SK-N-MC (cell line): ENCODE data around the gene SLC6A13.

ENCODE experiments used
- EZH2 ChIP-seq: fragments of 200-600 bp; sonication (generic); IDR thresholded peaks from one replicate; pipeline ENCODE4 v1.6.1; 2017; ENCODE audit warnings: antibody characterized with exemption
- FOXP2 ChIP-seq: optimal IDR thresholded peaks from 2 replicates; pipeline ENCODE3; 2011; ENCODE audit warnings: mild to moderate bottlenecking, moderate library complexity; ENCODE audit not compliant: insufficient read depth; ENCODE audit errors: extremely low read length, control extremely low read depth
- POLR2AphosphoS5 ChIP-seq: IDR thresholded peaks from 2 replicates; pipeline ENCODE4 v1.6.1; 2012; ENCODE audit warnings: mild to moderate bottlenecking, low read depth, low read length, borderline replicate concordance

DNA sequence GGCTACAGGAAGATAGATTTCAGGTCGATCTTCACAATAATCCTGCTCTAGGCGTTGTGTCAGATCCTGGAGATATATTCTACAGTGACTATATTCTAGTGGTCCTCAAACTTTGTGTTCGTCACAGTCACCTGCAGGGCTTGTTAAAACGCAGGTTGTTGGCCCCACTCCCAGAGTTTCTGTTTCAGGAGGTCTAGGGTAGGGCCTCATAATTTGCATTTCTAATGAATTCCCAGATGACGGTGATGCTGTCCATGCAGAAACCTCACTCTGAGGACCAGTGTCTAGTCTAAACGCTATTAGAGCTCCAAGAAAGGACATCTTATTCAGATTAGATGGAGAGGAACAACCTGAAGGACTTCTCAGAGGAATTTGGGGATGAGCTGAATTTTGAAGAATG is 13.2 kb upstream of the SLC6A13 start:
- TF ChIP-seq POLR2AphosphoS5: no peak
- TF ChIP-seq EZH2: no peak
- TF ChIP-seq FOXP2: no peak
